GM21737 (cell line): ENCODE measurements around the gene VDAC1.

Experiments
- ATAC-seq: cut with Tn5 transposase; IDR thresholded peaks from one replicate; pipeline ENCODE4 v1.9.1; 2021; ENCODE audit warnings: mild to moderate bottlenecking, moderate library complexity; ENCODE audit not compliant: unreplicated experiment

Gene VDAC1

DNA sequence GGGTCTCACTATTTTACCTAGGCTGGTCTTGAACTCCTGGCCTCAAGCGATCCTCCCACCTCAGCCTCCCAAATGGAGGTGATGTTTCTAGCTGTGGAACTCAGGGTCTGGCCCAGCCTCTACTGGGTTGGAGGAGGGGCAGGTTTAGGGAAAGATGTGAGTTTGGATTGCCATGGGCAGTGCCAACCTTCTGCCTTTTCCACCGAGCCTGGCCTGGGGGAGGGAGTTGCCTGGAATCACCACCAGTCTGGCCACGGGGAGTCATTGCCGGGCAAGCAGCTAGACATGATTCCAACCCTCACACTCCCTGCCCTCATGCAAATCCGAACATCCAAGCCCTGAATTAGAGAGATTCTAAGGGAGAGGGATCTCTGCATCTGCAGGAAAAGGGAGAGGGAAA lies 21.0 kb upstream of the VDAC1 start:
- ATAC-seq, result no peak

DNA sequence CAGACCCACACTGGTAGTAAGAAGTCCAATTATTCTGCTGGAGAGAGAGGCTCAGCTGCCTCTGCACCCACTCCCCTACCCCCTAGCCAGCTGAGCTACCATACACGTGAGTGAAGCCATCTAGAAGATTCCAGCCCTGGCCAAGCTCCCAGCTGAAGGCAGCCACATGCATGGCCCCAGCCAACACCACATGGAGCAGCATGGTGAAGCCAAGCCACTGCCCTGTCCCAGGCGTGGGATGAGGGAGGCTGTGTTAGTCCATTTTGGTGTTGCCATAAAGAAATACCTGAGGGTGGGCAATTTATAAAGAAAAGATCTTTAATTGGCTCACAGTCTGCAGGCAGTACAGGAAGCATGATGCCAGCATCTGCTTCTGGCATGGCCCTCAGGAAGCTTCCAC lies 20.0 kb upstream of the VDAC1 start:
- ATAC-seq, result no peak

DNA sequence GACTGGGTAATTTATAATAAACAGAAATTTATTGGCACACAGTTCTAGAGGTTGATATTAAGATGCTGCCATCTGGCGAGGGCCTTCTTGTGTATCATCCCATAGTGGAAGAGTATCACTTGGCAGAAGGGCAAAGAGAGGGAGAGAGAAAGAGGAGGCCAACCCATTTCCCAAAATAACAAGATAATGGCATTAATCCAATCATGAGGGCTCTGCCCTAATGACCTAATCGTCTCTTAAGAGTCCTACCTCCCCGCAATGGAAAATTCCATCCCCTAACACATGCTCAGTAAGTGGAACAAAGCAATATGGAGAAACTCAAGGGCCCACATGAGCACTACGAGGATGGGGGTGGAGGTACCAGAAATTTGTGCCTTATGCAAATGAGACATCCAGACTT lies 17.6 kb upstream of the VDAC1 start:
- no peak for ATAC-seq

DNA sequence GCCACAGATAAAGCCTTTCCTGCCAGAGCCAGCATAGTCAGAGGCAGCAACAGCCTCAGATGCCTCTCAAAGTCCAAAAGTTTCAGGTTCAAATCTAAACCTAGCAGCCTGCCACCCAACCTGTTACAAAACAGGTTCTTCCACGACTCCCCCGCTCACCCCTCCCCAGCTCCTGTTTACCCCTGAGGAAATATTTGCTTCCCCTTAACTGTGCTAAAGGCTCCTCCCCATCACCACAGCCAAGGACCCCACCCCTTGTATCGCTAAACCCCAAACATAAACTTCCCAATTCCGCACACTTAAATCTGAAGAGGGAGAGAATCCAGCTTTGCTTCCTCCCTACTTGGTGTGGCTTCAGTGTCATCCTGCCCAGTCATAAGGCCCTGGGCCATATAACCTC lies 15.4 kb upstream of the VDAC1 start:
- ATAC-seq, result no peak

DNA sequence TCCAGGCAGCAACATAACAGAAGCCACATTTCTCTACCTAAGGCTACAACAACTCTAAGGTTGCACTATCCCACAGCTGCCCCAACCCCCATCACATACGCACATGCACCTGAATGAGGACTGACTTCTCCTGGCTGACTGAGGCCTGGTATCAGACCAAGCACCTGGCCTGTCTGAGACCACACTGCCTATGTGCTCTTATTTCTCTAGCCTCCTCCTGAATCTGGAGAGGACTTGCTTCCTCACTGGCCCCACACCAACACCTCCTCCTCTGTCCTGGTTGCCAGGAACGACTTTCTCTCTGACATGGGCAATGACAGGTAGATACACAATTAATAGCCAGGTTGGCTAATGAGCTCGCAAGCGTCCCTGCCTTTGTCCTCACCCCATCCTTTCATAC lies 14.9 kb upstream of the VDAC1 start:
- no peak for ATAC-seq

DNA sequence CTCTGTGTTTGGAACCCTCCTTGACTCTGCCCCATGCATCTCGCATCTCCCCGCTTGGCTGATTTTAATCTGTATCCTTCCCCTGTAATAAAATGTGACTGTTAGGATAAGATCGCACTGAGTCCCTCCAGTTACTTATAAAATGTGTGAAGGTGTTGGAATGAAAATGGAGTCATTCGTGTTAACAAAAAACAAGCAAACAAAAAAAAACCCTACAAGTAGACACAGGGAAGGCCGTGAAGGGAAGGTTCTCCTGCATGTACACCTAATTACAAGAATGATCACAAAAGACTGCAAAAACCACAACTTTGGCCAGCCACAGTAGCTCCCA lies 14.2 kb upstream of the VDAC1 start:
- ATAC-seq, result no peak

DNA sequence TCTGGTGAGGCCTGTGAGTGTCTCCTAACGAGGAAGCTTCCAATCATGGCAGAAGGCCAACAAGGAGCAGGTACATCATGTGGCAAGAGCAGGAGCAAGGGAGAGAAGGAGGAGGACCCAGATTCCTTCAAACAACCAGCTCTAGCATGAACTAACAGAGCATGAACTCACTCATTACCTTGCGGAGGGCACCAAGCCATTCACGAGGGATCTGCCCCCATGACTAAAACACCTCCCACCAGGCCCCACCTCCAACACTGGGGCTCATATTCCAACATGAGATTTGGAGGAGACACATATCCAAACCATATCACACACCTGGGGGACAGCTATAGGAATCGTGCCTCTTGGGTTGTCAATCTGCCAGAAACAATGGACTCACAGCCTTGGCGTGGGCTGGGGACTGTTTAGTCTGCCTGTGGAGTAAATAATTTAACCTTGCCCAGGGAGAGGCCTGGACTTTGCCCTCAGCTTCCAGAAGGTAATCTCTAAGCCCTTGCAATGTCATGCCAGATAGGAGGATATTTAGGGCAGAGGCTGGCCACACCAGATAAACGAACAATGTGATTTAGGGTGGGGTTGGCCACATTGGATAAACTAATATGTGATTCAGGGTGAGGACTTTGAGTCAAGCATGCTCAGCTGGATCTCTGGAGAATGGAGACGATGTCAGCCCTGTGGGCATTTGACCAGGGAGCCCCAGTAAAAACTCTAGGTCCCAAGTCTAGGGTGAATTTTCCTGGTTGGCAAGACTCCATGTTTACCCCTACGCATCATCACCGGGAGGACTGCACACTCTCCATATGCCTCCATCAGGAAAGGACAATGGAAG lies 13.6 kb upstream of the VDAC1 start:
- ATAC-seq, result no peak

DNA sequence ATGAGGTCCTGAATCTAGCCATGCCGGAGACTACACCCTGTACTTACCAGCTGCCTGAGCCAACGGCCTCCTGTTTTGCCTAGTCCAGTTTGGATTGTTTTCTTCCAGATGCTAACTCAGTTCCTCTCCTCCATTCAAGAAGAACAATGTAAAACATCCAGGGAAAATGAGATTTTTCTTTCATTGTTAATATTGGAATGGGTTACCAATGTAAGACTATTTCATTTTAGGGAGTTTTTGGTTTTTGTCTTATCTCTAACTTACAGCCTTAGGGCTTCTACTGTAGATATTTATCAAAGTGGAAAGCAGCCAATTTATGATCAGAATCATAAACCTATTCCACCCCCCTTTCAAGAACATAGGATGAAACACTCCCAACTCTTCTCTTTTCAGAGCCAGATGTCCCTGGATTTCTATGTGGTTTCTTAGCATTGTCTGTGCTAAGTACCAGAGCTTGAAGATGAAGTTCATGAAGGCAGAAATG lies 3.5 kb upstream of the VDAC1 start:
- ATAC-seq, result no peak

DNA sequence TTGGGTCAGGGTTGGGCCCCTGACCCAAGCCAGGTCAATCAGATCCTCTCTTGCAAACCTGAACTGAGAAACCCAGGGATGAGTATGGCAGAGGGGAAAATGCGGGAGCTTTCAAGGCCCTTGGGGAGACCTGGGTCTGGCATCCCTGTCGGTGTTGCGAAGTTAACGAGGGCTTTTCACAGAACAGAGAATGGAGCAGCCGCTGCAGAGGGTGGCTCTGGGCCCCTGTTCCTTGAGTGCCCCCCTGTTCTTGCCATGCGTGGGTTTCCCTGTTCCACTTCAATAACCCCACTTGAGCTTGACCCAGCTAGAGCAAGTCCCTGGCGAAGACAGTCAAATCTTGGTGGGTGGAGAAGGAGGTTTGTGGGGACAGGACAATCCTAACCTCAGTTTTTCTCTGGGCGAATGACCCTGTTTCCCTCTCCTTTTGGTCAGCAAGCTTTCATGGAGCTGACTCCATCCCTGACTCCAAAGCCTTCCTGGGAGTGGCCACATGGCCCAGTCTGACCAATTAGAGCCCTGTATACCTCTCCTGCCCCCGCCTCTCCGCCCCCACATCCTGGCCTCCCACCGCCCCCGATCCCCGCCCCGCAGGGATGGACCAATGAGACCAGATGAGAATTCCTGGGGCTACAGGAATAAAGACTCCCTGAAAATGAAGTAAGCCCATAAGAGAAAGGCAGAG lies 2.9 kb upstream of the VDAC1 start:
- ATAC-seq, result no peak

DNA sequence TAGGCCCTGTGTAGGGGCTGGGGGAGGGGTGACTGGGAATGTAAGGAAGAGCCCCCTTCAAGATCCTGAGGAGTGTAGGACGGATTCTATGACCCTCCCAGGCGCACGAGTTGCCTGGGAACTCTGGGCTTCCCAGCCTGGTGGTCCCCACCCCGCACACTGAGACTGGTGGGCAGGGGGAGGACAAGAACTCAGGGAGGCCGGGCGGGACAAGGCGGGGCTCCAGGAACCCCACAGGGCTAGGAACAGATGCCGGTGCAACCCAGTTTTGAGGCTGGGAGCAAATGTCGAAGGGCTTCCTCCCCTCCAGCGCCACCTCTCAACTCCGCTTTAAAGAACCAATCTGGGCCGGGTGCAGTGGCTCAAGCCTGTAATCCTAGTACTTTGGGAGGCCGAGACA lies 1.3 kb upstream of the VDAC1 start:
- no peak for ATAC-seq

DNA sequence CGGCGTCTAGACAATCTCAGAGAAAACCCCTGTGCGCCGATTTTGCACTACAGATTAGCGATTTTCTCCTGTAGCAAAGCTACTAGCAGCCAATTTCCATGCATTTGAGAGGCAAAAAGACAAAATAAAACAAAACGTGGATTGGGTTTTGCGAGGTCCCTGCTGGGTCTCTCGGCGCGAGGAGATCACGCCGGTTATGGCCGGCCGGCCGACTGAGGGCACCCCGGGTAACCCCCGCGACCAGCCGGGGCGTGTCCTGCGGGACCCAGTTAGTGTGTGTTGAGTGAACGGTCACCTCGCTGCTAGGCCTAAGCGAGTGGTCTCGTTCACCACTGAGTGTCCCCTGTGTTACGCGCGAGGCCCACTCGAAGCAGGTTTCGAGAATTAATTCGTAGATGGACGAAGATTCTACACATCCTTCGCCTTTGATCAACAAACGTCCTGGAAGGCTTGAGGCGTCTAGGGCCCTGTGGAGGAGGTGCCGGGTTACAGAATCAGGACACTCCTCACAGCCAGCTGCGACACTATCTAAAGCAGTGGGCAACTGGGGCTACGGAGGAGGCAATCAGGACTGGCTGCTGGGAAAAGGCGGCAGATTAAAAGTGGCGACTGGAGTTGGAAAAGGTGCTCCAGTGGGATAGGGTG lies 764 bp upstream of the VDAC1 start:
- ATAC-seq, result no peak

DNA sequence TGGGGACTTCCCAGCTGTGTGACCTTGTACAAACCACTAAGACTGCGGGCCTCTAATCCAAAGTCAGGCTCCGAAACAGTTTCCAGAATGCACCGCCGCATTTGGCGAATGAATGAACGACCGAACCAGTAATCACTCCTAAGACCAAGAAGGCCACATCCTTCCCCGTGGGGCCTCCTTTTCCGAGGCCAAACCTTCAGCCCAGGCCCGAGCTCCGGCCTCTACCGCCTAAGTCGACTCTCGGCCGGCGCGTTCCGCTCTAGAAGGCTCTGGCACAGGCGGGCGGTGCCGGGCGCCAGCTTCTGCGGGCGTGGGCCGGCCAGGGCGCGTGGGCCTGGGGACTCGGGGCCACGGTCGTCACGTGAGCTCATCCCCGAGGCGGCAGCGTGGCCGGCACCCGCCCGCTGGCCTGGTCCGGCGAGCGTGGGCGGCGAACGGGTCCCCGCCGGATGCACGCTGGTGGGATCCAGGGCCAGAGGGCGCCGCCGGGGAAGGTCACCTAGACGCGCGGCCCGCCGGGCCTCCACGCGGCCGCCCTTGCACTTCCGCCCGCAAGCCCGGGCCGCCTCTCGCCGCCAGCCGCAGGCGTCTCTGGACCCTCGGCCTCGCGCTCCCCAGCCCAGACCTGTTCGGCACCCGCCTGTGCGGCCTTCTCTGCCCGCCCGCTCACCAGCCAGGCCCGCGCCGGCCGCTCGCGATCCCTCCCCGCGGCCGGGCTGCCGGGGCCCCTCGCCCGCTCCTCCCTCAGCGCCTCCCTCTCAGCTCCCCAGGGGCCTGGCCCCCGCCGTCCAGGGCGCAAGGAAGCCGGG lies 754 bp downstream of the VDAC1 start:
- peak; percentile 36 for ATAC-seq

DNA sequence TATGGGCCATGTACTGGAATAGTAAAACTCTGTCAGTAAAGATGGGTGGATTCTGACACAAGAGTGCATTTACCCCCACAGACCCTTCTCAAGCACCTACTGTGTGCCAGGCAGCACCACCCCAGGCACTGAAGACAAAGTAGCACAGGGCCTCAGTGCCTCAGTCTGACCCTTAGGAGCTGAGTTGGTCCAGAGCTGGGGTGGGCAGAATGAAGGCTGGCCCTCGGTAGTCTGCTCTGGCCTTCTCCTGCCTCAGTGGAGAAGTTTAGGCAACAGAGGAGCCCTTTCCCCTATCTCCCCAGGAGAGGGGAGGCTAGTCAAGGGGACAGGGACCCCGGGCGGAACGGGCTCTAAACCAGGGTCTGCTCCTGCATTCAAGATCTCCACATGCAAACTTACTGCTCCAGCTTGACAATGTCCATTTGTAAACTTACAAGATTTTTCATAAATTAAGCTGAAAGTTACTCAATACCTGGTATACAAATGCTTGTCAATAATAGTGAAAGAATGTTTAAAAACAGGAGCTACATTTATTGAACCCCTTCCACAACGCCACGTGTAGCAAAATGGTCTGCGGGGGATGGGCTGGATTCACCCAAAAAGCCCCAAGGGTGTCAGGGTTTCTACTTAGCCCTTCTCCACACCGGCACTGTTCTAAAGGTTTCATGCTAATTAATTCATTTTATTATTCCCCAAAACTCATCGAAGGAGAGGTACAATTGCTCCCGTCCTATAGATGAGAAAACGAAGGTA lies 1.5 kb downstream of the VDAC1 start:
- no peak for ATAC-seq

DNA sequence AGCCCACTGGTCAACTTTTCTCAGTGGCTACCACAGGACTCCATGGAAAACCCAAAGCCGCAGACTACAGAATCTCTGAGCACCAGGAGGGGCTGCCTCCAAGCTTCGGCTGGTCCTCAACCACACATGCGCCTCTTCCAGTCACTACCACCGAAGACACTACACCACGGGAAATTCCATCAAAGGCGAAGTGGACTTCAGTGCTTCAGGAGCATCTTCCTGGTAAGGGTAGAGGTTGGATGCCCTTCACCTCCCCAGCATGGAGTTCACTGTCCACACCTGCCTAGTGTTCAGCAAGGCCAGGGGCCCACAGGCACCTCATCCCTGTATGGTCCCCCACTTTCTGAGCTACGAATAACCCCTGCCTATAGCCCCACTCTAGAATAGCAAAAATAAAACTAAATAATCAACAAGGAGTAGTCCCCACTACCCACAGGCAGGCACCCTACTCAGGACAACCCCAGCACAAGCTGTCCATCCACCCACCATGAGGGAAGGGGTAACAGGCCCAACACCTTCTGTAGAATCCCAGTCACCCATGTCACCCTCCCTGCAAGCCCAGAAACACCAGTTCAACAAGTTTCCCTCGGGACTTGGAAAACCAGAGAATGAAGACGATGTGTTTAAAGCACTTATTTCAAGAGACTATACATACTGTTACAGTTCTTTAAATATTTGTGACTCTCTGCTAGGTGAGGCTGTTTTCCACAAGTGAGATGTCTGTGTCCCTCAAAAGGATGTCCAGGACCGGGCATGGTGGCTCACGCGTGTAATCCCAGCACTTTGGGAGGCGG lies 2.6 kb downstream of the VDAC1 start:
- no peak for ATAC-seq

DNA sequence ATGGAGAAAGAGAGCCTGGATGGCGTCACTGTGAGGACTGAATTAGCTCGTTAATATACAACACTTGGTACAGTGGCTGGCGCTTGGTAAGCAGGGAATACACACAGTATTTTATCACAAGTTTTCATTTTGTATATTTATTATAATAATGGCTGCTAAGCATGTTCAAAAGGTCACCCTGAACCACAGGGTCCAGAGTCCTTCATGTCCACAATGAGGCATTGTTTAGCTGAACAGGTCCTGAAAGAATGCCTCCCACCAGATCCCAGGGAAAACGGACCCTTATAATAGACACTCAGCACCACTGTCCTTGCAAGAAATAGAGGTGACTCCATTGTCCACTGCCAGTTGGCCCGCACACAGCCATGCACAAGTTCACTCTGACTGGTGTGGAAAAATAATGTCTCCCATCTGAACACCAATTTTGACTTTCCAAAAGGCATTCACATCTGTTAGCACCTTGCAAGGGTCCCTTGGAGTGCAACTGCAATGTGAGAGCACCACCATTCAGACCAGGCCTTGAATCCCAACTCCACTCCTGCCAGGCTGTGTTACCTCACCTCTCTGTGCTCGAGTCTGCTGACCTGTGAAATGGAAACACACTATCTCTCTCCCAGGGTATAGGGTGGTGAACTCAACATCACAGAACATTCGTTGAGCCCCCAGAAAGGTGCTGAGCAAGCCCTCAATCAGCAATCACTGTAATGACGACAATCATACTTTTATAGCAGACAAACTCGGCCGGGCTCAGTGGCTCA lies 3.9 kb downstream of the VDAC1 start:
- no peak for ATAC-seq

DNA sequence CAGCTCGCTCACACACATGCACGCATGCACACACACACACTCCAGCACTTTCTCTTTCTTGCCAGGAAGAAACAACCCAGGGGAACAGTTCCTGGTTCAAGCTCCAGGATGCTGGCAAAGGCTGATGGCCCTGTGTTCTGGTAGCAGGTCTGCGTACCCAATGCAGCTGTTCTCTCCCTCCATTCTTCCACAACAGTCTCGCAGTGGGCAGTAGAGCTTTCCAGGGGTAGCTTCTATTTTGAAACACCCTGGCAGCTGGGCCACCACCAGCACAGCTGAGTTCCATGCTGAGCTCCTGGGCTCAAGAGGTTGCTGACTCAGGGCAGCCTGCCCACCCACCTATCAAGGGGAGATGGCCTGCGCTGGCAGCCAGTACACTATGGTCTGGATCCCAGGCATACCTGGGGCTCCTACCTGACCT lies 4.7 kb downstream of the VDAC1 start:
- ATAC-seq, result no peak

DNA sequence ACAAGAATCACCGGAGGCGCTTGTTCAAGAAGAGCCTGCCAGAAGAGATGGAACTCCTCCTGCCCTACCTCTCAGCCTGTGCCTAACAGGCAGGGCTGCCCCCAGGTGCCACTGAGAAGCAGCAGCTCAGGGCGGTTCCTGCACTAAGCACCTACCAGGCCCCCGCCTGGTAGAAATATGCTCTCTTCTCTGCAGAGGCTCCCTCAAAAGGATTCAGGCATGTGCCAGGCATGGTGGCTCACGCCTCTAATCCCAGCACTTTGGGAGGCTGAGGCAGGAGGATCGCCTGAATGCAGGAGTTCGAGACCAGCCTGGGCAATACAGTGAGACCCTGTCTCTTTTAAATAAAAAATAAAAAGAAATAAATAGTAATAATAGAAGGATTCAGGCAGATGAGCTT lies 6.0 kb downstream of the VDAC1 start:
- ATAC-seq, result no peak

DNA sequence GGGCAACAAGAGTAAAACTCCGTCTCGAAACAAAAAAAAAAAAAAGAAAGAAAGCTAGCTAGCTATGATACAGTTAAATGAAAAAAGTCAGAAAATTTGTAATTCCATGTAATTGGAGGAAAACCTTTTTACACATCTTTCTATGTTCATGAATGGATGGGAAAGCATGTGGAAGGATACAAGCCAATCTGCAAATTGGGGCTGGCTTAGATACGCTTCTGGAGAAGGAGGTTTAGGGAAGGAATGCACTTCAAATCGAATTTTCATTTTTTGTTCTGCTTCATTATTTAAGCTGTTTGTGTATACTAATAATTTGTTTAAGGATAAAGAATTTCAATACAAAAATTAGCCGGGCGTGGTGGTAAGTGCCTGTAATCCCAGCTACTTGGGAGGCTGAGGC lies 6.7 kb downstream of the VDAC1 start:
- no peak for ATAC-seq

DNA sequence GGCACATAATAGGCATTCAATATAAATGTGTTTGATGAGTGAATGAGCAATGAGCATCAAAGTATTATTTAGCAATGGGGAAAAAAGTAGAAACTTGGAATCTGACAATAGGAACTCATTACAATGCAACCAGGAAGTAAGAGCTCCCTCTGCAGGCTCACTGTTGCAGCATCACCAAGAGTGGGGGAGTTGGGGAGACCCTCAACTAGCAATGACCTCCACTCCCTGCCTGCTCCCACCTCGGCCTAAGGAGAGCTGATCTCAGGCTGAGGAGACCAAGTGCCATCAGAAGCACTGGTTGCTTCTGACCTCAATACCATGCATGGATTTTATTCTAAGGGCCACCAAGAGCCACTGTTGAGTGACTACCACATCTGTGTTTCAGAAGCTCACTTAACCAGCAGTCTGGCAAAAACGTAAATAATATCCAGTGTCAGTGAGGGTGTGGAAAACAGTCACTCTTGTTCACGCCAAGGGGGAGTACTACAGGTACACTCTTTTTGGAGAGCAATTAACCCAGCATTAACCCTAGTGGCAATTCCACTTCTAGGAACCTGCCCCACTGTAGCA lies 8.0 kb downstream of the VDAC1 start:
- ATAC-seq, result no peak
